Measurements from ENCODE around the gene SND1.

DNA sequence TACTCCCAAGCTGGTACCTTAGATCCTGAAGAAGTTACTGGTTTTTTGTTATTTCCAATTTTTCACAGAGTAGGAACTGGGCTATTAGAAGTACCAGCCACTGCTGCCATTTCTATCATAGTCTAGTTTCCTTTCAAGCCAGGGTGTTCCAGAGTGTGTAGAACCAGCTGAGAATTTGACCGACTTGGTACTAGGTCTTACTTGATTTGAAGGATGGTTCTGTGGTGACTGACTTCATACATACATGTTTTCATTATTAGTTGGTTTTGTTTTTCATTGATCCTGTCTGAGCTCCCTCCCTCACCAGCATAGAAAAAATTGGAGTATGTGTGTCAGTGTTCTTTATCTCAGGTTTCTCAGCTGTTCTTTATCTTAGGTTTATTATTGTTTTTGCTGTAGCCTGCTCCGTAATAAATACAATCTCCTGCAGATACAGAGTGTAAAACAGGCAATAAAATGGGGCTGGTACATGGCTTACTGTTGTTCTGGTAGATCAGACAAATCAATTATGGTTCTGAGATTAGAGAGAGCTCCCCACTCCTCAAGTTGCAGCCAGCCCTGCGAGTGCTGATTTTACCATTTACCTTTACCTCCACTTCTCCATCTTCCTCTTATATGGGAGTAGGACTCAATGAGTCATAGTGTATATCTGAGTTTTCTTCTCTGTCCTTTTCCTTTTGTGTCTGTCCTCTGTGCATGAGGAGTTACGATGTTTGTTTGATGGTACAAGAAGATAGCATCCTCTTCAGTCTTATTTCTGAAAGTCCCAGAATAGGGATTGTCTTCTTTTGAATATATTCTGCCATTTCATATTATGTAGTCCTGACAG lies 256.6 kb downstream of the SND1 start:
- TF ChIP-seq ZFP3 (CRISPR knock-in tag; IDR thresholded peaks at IDR 0.05) (no peak), ISL1 (CRISPR knock-in tag; IDR thresholded peaks at IDR 0.05) (no peak), TSHZ2 (CRISPR knock-in tag; IDR thresholded peaks at IDR 0.05) (no peak), SNAI2 (CRISPR knock-in tag; IDR thresholded peaks at IDR 0.05) (no peak), PPARA (CRISPR knock-in tag; IDR thresholded peaks at IDR 0.05; ENCODE audit: borderline replicate concordance) (no peak), ZNF70 (CRISPR knock-in tag; IDR thresholded peaks at IDR 0.05) (no peak)
- TF ChIP-seq, protein P1, sequence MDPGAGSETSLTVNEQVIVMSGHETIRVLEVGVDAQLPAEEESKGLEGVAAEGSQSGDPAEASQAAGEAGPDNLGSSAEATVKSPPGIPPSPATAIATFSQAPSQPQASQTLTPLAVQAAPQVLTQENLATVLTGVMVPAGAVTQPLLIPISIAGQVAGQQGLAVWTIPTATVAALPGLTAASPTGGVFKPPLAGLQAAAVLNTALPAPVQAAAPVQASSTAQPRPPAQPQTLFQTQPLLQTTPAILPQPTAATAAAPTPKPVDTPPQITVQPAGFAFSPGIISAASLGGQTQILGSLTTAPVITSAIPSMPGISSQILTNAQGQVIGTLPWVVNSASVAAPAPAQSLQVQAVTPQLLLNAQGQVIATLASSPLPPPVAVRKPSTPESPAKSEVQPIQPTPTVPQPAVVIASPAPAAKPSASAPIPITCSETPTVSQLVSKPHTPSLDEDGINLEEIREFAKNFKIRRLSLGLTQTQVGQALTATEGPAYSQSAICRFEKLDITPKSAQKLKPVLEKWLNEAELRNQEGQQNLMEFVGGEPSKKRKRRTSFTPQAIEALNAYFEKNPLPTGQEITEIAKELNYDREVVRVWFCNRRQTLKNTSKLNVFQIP (CRISPR knock-in tag; IDR thresholded peaks at IDR 0.05; ENCODE audit: borderline replicate concordance, low read depth) = no peak
- TF ChIP-seq, protein P2, sequence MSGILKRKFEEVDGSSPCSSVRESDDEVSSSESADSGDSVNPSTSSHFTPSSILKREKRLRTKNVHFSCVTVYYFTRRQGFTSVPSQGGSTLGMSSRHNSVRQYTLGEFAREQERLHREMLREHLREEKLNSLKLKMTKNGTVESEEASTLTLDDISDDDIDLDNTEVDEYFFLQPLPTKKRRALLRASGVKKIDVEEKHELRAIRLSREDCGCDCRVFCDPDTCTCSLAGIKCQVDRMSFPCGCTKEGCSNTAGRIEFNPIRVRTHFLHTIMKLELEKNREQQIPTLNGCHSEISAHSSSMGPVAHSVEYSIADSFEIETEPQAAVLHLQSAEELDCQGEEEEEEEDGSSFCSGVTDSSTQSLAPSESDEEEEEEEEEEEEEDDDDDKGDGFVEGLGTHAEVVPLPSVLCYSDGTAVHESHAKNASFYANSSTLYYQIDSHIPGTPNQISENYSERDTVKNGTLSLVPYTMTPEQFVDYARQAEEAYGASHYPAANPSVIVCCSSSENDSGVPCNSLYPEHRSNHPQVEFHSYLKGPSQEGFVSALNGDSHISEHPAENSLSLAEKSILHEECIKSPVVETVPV (CRISPR knock-in tag; IDR thresholded peaks at IDR 0.05) = no peak
- TF ChIP-seq, protein P3, sequence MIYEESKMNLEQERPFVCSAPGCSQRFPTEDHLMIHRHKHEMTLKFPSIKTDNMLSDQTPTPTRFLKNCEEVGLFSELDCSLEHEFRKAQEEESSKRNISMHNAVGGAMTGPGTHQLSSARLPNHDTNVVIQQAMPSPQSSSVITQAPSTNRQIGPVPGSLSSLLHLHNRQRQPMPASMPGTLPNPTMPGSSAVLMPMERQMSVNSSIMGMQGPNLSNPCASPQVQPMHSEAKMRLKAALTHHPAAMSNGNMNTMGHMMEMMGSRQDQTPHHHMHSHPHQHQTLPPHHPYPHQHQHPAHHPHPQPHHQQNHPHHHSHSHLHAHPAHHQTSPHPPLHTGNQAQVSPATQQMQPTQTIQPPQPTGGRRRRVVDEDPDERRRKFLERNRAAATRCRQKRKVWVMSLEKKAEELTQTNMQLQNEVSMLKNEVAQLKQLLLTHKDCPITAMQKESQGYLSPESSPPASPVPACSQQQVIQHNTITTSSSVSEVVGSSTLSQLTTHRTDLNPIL (CRISPR knock-in tag; IDR thresholded peaks at IDR 0.05; ENCODE audit: low read depth) = no peak
